ENCODE data around the gene SERPINA5. TPM values are rescaled to one million over a fixed set of nuclear protein-coding genes. Genes with fewer than 3 reads are reported as not detected.
A peak's percentile ranks its signal among the peaks of the same experiment; 100 is the strongest.
"Not testable (repeated sequence)": the region's sequence is repeated elsewhere in the genome, so short reads cannot be mapped to it uniquely, and the experiment has no call there.

Gene SERPINA5
- polyA plus RNA-seq, 2 of the 4 experiments (the other 2 are of a cell fraction), result 0.74 to 0.78 TPM

GRCh38 chr14:94602722-94603121 is 21.5 kb downstream of the SERPINA5 start:
- POLR2A ChIA-PET, result interaction anchor here (1.2 kb wide), 1 partner anchor 8 kb away, joined by 8 read pairs; no protein-coding TSS in a partner anchor
- no peak for ATAC-seq

GRCh38 chr14:94605361-94605760 is 24.1 kb downstream of the SERPINA5 start:
- DNase-seq (ENCODE audit: low read depth in 1 of 2, low spot score in 1 of 2) (no peak), FAIRE-seq (no peak), ATAC-seq (no peak)
- CTCF ChIA-PET, result interaction anchor here (1.0 to 1.5 kb wide), 4 partner anchors 10 to 84 kb away, joined by 3 to 5 read pairs (median 3); no protein-coding TSS in a partner anchor
- Histone ChIP-seq H3K4me3 (no peak overlapping the region), H3K4me2 (no peak overlapping the region), H3K27ac (peak overlapping the region; percentile 97 to 98), H3K4me1 (peaks cover 60% of the 10 kb centered on the region), H3K9me3 (no peaks in the 10 kb centered on the region; the same call in 2 of the 3 replicates)
- 83% methylated on average over 3 of the region's 3 CpGs for WGBS (ENCODE audit: missing lambda C conversion rate)
- TF ChIP-seq KDM1A (IDR thresholded peaks at IDR 0.05; ENCODE audit: low read depth) (no peak), ZC3H11A (IDR thresholded peaks at IDR 0.05) (no peak), SMC3 (IDR thresholded peaks at IDR 0.05) (no peak), MYC (IDR thresholded peaks at IDR 0.05; ENCODE audit: borderline replicate concordance, low read length) (no peak), GATA3 (IDR thresholded peaks at IDR 0.05; ENCODE audit: borderline replicate concordance) (no peak), RFX5 (IDR thresholded peaks at IDR 0.05) (no peak), FOXS1 (CRISPR knock-in tag; IDR thresholded peaks at IDR 0.05) (no peak), USF2 (IDR thresholded peaks at IDR 0.05) (no peak), POLR2AphosphoS2 (conservative IDR thresholded peaks at IDR 0.05; ENCODE audit: low read length) (no peak), KDM5A (IDR thresholded peaks at IDR 0.05) (no peak), CBX2 (IDR thresholded peaks at IDR 0.05; ENCODE audit: borderline replicate concordance, low read depth) (no peak), FOSL2 (IDR thresholded peaks at IDR 0.05) (no peak), FOSL2 (CRISPR knock-in tag; IDR thresholded peaks at IDR 0.05) (no peak), HOXB5 (CRISPR knock-in tag; IDR thresholded peaks at IDR 0.05) (no peak), NR3C1 (IDR thresholded peaks at IDR 0.05) (no peak), MAZ (IDR thresholded peaks at IDR 0.05; ENCODE audit: borderline replicate concordance, low read depth, low read length) (no peak), HDAC2 (IDR thresholded peaks at IDR 0.05) (no peak), ZFP36 (IDR thresholded peaks at IDR 0.05; ENCODE audit: borderline replicate concordance, partially characterized antibody) (no peak), SREBF2 (IDR thresholded peaks at IDR 0.05) (no peak), REST (IDR thresholded peaks at IDR 0.05) (no peak)
- POLR2A ChIA-PET, result no interaction called here

More at GRCh38 chr14:94602722-94603121, 21.5 kb downstream of the SERPINA5 start:
- 98% methylated on average over 5 of the region's 5 CpGs for WGBS (ENCODE audit: missing lambda C conversion rate)
- H3K4me2 ChIP-seq, result no peak overlapping the region; the same call in 2 of the 3 replicates
- no peak for FAIRE-seq
- H3K4me1 ChIP-seq, result peaks cover 74% of the 10 kb centered on the region
- H3K4me3 ChIP-seq, result no peak overlapping the region
- CTCF ChIA-PET, result interaction anchor here (1.0 kb wide), 1 partner anchor 13 kb away, joined by 3 read pairs; no protein-coding TSS in a partner anchor
- no peak for DNase-seq (ENCODE audit: low read depth in 1 of 2, low spot score in 1 of 2)
- peak overlapping the region; percentile 97 to 98 for H3K27ac ChIP-seq
- peaks cover 3% of the 10 kb centered on the region; the same call in 1 of the 3 replicates for H3K9me3 ChIP-seq
- TF ChIP-seq POLR2AphosphoS2 (conservative IDR thresholded peaks at IDR 0.05; ENCODE audit: low read length) (no peak), CBX2 (IDR thresholded peaks at IDR 0.05; ENCODE audit: borderline replicate concordance, low read depth) (no peak)

GRCh38 chr14:94608966-94609365 is 27.7 kb downstream of the SERPINA5 start:
- ATAC-seq; H3K4me3 ChIP-seq; FAIRE-seq; H3K9me3 ChIP-seq; POLR2A ChIA-PET; DNase-seq (ENCODE audit: low read depth in 1 of 2, low spot score in 1 of 2); H3K4me2 ChIP-seq: not testable (repeated sequence)
- TF ChIP-seq KDM1A (IDR thresholded peaks at IDR 0.05; ENCODE audit: low read depth), result peak; percentile 65; the same call in 1 of the 2 replicates
- CTCF ChIA-PET, result interaction anchor here (1.6 to 2.9 kb wide), 2 partner anchors 10 to 14 kb away, joined by 3 to 23 read pairs; no protein-coding TSS in a partner anchor
- 77% methylated on average over 1 of the region's 1 CpG for WGBS (ENCODE audit: missing lambda C conversion rate)
- Histone ChIP-seq H3K27ac (peak overlapping the region; percentile 89 to 94), H3K4me1 (peaks cover 60% of the 10 kb centered on the region)

Data from A549 (cell line).